Measurements from ENCODE around the gene B4GALNT4.

The B4GALNT4 gene

GRCh38 chr11:412641-413119 lies 43.4 kb downstream of the B4GALNT4 start:
- H3K4me3 ChIP-seq (ENCODE audit: low read depth, low read length), result no peak overlapping the region
- in situ Hi-C loops (cut with HindIII; ENCODE audit: low sequenced_read_pairs), result no loop called here
- DNase-seq (ENCODE audit: low read depth), result no peak
- TF ChIP-seq, protein P1, sequence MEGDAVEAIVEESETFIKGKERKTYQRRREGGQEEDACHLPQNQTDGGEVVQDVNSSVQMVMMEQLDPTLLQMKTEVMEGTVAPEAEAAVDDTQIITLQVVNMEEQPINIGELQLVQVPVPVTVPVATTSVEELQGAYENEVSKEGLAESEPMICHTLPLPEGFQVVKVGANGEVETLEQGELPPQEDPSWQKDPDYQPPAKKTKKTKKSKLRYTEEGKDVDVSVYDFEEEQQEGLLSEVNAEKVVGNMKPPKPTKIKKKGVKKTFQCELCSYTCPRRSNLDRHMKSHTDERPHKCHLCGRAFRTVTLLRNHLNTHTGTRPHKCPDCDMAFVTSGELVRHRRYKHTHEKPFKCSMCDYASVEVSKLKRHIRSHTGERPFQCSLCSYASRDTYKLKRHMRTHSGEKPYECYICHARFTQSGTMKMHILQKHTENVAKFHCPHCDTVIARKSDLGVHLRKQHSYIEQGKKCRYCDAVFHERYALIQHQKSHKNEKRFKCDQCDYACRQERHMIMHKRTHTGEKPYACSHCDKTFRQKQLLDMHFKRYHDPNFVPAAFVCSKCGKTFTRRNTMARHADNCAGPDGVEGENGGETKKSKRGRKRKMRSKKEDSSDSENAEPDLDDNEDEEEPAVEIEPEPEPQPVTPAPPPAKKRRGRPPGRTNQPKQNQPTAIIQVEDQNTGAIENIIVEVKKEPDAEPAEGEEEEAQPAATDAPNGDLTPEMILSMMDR (IDR thresholded peaks at IDR 0.05; ENCODE audit: low read depth, low read length, missing control alignments), result no peak

DNA sequence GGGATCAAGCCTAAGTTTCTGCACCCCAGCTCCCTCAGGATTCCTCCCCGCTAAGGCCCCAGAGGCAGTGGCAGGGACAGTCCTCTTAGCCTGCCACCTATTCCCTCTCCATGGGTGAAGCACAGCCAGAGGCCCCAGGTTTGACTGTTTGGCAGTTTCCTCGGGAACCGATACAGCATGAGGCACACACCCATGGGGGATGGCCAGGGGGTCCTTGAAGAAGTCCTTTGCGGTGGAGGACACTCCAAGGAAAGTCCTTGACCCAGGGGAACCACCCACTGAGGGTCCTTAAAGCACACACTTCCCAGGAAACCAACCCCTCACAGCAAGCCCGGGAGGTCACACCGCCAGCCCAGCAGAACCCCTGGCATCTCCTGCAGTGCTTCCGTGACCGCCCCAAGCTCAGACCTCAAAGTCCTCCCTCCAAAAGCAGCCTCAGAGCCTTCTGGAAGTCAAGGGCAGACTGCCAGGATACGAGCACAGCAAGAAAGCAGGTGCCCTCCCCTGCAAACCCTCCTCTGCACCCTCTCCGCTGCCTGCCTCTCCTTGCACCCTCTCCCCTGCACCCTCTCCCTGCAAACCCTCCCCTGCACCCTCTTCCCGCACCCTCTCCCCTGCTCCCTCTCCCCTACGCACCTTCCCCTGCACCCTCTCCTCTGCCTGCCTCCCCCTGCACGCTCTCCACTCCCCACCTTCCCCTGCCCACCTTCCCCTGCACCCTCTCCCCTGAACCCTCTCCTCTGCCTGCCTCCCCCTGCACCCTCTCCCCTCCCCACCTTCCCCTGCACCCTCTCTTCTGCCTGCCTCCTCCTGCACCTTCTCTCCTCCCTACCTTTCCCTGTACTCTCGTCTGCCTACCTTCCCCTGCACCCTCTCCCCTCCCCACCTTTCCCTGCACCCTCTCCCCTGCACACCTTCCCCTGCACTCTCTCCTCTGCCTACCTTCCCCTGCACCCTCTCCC lies 44.1 kb downstream of the B4GALNT4 start:
- TF ChIP-seq, protein P1 (IDR thresholded peaks at IDR 0.05; ENCODE audit: low read depth, low read length, missing control alignments), result no peak
- H3K4me3 ChIP-seq (ENCODE audit: low read depth, low read length), result no peak overlapping the region
- in situ Hi-C loops (cut with HindIII; ENCODE audit: low sequenced_read_pairs), result no loop called here
- no peak for DNase-seq (ENCODE audit: low read depth)

DNA sequence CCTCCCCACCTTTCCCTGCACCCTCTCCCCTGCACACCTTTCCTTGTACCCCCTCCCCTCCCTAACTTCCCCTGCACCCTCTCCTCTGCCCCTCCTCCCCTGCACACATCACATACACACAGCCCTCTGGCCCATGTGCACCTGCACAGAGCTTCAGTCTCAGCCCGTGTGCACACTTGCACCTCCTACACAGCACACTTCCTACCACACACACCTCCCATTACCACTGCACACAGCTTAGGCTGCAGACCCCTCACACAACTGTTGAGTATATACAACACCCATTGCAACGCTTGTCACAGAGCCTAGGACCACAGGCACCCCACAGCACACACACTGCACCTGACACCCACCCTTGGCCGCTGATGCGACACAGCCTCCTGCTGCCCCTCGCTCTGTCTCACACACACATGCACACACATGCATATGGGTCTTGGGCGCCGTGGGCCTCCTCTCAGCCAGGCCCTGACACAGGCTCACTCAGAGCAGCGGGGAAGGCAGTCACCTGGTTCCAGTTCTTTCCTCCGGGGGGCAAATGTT lies 45.1 kb downstream of the B4GALNT4 start:
- DNase-seq (ENCODE audit: low read depth), result no peak
- no peak overlapping the region for H3K4me3 ChIP-seq (ENCODE audit: low read depth, low read length)
- TF ChIP-seq, protein P1 (IDR thresholded peaks at IDR 0.05; ENCODE audit: low read depth, low read length, missing control alignments), result no peak
- in situ Hi-C loops (cut with HindIII; ENCODE audit: low sequenced_read_pairs), result no loop called here

- H3K4me3 ChIP-seq (ENCODE audit: low read depth, low read length), result no peak overlapping the region
- no peak for DNase-seq (ENCODE audit: low read depth)
- TF ChIP-seq, protein P1 (IDR thresholded peaks at IDR 0.05; ENCODE audit: low read depth, low read length, missing control alignments), result no peak
- in situ Hi-C loops (cut with HindIII; ENCODE audit: low sequenced_read_pairs), result no loop called here
Observed at GRCh38 chr11:415640-416041, 46.3 kb downstream of the B4GALNT4 start.

DNA sequence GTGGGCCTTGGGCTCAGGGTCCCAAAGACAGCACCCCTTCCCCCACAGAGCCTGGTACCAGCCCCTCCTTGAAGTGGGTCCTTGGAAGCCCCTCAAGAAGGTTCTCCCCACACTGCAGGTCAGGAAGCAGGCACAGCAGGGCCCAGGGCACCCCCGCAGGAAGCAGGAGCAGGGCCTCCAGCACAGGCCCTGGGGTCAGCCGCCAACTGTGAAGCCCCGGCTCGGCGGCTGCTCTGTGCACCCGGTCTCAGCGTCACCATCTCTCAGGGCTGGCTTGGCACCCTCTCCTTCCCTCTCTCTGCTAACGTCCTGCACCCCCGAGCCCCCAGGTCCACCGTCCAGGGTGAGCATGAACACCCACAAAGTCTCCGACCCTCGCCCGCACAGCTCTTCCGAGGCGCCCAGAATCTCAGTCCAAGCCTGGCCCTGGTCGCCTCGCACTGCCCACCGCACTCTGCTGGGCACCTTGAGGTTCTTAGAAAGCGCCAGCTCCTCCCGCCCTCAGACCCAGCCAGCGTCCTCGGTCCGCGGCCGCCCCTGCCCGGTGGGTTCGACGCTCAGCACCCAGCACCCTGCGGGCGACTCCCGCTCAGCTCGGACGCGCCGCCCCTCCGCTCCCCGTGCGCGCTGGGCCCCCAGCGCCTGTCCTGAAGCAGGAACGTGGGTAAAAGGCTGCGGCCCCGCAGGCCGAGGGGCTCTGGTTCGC lies 46.9 kb downstream of the B4GALNT4 start:
- TF ChIP-seq, protein P1 (IDR thresholded peaks at IDR 0.05; ENCODE audit: low read depth, low read length, missing control alignments), result no peak
- DNase-seq (ENCODE audit: low read depth), result no peak
- in situ Hi-C loops (cut with HindIII; ENCODE audit: low sequenced_read_pairs), result no loop called here
- H3K4me3 ChIP-seq (ENCODE audit: low read depth, low read length), result peak overlapping the region; percentile 12
